Thyroid gland (tissue), 4 donors: ENCODE results near the gene AKAP12.

Experiments used
- CTCF ChIP-seq, 6 experiments: fragments of 200-600 bp in 3 of 6; fragments of 450-650 bp in 3 of 6; sonication (generic) in 3 of 6; IDR thresholded peaks; one replicate each; pipeline ENCODE4 v1.5.1; 2016 to 2019; ENCODE audit warnings: antibody characterized with exemption in 6 of 6, mild to moderate bottlenecking in 2 of 6, inconsistent platforms in 1 of 6, moderate library complexity in 1 of 6
- POLR2A ChIP-seq, 2 donors: fragments of 450-650 bp; IDR thresholded peaks; one replicate each; pipeline ENCODE4 v1.6.1; 2017; ENCODE audit warnings: antibody characterized with exemption in 2 of 2, mild to moderate bottlenecking in 2 of 2, moderate library complexity in 1 of 2

- TF ChIP-seq CTCF (IDR thresholded peaks at IDR 0.05) (no peak), POLR2A (IDR thresholded peaks at IDR 0.05) (no peak)
Observed at GRCh38 chr6:151340219-151340978, 100.6 kb downstream of the AKAP12 start.
